Astrocyte of the cerebellum (primary cell): ENCODE measurements around the gene TNNI2.

Experiments
- DNase-seq: peaks from one replicate; pipeline ENCODE4 v3.0.0-alpha.2; 2011; ENCODE audit warnings: low read depth
- H3K4me3 ChIP-seq: 2 replicates; pipeline ENCODE4 v1.5.1; 2011; ENCODE audit warnings: mild to moderate bottlenecking, low read depth, low read length, moderate library complexity
- in situ Hi-C: cut with HindIII; loops from 2 replicates; pipeline ENCODE4 v1.10.0; 2017; ENCODE audit warnings: low sequenced_read_pairs
- TF ChIP-seq, protein P1 (sequence below): IDR thresholded peaks from 2 replicates; pipeline ENCODE4 v1.5.1; 2012; ENCODE audit warnings: low read length, low read depth, moderate library complexity, mild to moderate bottlenecking; ENCODE audit errors: missing control alignments

The TNNI2 gene

DNA sequence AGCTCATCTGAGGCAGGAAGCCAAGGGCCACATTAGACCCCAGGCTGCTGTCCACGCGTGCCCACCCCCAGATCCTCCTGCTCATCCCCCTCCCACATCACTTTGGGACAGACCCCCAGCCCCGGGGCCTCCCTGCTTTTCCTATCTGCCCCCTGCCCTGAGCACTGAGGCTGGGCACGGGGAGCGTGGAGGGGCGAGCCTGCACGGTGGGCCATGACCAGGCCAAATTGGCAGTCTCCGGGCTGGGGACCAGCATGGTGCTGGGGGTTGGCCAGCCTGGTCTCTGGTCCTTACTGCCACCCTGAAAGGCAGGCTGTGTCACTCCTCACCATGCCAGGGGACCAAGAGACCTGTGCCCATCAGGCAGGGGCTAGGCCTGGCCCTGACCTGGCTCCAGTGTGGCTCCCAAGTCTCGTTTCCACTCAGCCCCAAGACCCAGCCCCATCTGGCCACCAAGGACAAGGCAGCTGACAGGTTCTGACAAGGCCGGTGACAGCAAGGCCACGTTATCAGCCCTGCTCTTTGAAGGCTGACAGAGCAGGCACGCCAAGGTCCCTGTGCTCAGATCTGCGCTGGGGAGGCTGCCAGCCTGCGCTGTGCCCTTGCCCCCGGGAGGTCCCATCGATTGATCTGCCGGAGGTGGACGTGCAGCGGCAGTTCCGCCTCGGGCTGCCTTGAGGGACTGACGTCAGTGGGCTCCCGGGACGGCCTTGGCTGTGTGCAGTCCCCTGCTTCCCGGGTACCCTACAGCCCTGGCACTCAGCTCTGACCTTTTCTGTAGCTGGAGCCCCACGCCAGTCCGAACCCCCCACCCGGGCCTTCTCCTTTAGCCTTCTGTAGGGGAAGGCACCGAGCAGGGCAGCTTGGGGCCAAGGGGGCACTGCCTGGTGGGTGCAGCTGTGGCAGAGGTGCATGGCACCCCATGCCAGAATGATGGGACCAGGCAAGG, 3.6 kb downstream of the TNNI2 start:
- in situ Hi-C loops = loop anchor here (10.0 kb wide), 1 partner anchor 208 kb away; no protein-coding TSS in a partner anchor
- no peak for DNase-seq
- TF ChIP-seq, protein P1, sequence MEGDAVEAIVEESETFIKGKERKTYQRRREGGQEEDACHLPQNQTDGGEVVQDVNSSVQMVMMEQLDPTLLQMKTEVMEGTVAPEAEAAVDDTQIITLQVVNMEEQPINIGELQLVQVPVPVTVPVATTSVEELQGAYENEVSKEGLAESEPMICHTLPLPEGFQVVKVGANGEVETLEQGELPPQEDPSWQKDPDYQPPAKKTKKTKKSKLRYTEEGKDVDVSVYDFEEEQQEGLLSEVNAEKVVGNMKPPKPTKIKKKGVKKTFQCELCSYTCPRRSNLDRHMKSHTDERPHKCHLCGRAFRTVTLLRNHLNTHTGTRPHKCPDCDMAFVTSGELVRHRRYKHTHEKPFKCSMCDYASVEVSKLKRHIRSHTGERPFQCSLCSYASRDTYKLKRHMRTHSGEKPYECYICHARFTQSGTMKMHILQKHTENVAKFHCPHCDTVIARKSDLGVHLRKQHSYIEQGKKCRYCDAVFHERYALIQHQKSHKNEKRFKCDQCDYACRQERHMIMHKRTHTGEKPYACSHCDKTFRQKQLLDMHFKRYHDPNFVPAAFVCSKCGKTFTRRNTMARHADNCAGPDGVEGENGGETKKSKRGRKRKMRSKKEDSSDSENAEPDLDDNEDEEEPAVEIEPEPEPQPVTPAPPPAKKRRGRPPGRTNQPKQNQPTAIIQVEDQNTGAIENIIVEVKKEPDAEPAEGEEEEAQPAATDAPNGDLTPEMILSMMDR = no peak
- no peak overlapping the region for H3K4me3 ChIP-seq

DNA sequence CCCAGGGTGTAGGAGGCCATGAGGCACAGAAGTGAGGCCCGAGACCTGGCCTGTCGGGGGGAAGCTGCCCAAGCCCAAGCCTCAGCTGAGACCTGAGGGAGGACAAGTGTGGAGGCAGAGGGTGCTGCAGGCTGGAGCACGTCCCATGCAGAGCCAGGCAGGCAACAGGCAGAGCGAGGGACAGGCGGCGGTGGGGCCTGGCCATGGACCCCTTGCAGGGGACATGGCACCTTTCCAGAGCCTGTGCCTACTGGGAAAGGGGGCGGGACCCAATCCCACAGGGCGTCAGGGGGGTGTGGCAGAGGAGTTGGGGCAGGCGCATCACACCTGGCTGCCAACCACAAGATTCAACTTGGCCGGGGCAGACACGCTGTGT, 4.3 kb downstream of the TNNI2 start:
- in situ Hi-C loops = loop anchor here (10.0 kb wide), 1 partner anchor 208 kb away; no protein-coding TSS in a partner anchor
- H3K4me3 ChIP-seq = no peak overlapping the region
- no peak for DNase-seq
- TF ChIP-seq, protein P1 = no peak

DNA sequence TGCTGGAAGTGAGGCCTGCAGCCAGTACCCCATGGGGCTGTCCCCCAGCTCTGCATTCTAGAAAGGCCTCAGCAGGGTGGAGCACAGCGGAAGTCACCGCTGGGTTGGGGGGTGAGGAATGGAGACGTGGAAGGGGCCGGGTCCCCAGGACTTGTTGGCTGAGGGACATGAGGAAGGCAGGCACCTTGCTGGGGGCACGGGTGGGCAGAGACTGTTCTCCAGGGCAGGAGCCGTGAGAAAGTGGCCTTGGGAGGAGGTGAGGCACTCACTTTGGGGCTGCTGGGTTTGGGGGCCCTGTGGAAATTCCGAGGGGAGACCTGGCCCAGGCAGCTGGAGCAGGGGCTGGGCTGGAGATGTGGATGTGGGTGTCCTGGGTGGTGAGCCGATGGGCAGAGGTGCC, 5.0 kb downstream of the TNNI2 start:
- TF ChIP-seq, protein P1 = no peak
- no peak overlapping the region for H3K4me3 ChIP-seq
- no peak for DNase-seq
- in situ Hi-C loops = loop anchor here (10.0 kb wide), 1 partner anchor 209 kb away; no protein-coding TSS in a partner anchor

DNA sequence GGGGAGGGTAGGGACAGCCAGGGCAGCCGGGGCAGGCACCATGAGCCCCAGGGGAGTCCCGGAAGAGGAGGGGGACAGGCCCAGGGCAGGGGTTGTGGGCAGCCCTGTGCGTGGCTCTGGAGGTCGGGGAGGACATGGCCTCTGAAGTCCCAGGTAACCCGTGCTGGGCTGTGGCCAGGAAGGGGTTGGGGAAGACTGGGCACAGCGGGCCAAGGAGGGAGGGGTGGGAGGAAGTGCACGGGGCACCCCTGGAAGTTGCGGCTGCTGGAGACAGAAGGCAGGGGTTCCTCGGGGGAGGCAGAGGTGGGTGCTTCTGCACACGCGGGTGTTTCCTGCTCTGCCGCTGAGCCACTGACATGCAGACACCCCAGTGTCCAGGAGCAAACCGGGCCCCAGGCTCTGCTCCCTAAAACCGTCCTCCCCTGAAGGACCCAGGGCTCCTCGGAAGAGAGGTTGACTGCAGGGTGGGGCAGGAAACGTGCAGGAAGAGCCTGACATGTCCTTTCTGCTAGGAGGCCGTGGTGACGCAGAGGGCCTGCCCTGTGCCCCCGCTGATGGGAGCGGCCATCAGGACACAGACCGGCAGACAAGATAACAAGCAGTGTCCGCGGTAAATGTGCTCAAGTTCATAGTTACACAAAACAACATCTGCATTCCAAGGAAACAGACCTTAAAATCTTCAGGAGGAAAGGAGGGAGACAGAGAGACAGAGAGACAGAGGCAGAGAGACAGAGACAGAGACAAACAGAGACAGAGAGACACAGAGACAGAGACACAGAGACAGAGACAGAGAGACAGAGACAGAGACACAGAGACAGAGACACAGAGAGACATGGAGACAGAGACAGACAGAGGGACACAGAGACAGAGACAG, 5.7 kb downstream of the TNNI2 start:
- no peak overlapping the region for H3K4me3 ChIP-seq
- in situ Hi-C loops = loop anchor here (5.0 to 10.0 kb wide), 2 partner anchors 58 to 210 kb away; no protein-coding TSS in a partner anchor
- TF ChIP-seq, protein P1 = no peak
- DNase-seq = no peak

DNA sequence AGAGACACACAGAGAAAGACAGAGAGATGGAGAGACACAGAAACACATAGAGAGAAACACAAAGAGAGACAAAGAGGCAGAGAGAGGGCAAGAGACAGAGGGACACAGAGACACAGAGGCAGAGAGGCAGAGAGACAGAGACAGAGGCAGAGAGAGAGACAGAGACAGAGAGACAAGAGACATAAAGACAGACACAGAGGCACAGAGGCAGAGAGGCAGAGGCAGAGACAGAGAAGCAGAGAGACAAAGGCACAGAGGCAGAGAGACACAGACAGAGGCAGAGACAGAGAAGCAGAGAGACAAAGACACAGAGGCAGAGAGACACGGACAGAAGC, 6.3 kb downstream of the TNNI2 start:
- no peak for DNase-seq
- H3K4me3 ChIP-seq = no peak overlapping the region
- in situ Hi-C loops = loop anchor here (5.0 to 10.0 kb wide), 2 partner anchors 57 to 210 kb away; no protein-coding TSS in a partner anchor
- TF ChIP-seq, protein P1 = no peak

DNA sequence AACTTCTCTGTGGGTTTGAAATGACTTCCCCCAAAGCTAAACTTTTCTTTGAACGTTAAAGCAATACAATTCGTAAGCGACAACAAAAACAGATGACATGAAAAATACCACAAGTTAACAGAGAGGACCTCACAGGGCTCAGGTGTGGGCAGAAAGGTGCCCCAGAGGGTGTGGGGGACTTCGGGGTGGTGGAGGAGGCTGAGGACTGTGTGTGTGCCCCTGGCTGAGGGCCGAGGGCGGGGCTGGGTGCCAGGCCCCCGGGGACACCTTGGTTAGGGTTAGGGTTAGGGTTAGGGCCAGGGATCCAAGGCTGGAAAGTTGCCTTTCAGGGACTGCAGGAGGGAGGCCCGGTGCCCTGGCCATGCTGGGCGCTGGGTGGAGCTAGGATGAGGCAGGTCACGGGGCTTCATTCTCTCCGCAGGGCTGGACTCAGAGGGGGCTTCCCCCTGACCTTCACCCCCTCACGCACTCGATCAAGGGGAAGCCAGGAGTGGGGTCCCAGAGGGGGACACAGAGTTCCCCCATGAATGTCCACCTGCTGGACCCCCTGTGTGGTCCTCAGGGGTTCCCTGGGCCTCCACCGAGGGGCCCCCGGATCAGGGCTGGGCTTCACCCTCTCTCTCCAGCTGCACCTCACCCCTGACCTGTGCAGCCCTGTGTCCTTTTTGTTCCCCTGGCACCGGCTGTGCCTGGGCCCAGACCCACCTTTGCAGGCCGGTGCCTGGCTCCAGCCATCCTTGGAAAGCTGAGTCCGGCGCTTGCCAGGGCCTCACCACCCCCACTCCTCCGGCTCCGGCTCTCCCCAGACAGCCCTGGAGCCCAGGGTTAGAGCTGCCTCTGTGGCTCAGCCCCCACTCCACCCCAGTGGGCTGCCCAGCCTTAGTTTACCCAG, 7.0 kb downstream of the TNNI2 start:
- TF ChIP-seq, protein P1 = no peak
- no peak overlapping the region for H3K4me3 ChIP-seq
- no peak for DNase-seq
- in situ Hi-C loops = loop anchor here (5.0 to 10.0 kb wide), 2 partner anchors 56 to 211 kb away; no protein-coding TSS in a partner anchor
